HFFc6 (cell line): ENCODE measurements around the gene TMEM161B. TPM values are rescaled to one million over a fixed set of nuclear protein-coding genes. Genes with fewer than 3 reads are reported as not detected.
A peak's percentile ranks its signal among the peaks of the same experiment; 100 is the strongest.
"Not testable (repeated sequence)": the region's sequence is repeated elsewhere in the genome, so short reads cannot be mapped to it uniquely, and the experiment has no call there.

Source experiments
- DNase-seq: peaks from one replicate; pipeline ENCODE4 v3.0.0-alpha.2; 2018
- H3K27ac Mint-ChIP-seq: 2 replicates; pipeline ENCODE4 v1.8.0; 2020; ENCODE audit warnings: mild to moderate bottlenecking, mixed read lengths
- H3K27me3 Mint-ChIP-seq: 2 replicates; pipeline ENCODE4 v1.8.0; 2021; ENCODE audit warnings: mild to moderate bottlenecking, moderate library complexity, mixed read lengths; ENCODE audit not compliant: insufficient read depth
- H3K36me3 Mint-ChIP-seq: 2 replicates; pipeline ENCODE4 v1.8.0; 2021; ENCODE audit warnings: low read depth, mixed read lengths
- H3K4me1 Mint-ChIP-seq: 2 replicates; pipeline ENCODE4 v1.8.0; 2020; ENCODE audit warnings: low read depth, mixed read lengths
- H3K4me3 Mint-ChIP-seq: 2 replicates; pipeline ENCODE4 v1.8.0; 2020; ENCODE audit warnings: mild to moderate bottlenecking, moderate library complexity, mixed read lengths
- H3K9me3 Mint-ChIP-seq: 2 replicates; pipeline ENCODE4 v1.8.0; 2020; ENCODE audit warnings: mild to moderate bottlenecking, mixed read lengths
- total RNA-seq, 6 experiments: library from RNA; stranded (reverse); fragmentation: NEBNext Ultra II Directional; extraction: Animal tissue kit (Norgen Biotek cat#: 25700); gene quantifications; 2 replicates in 1 of 6; 3 replicates in 5 of 6; pipeline ENCODE4 v1.2.3, GENCODE V29; 2021
- TF ChIP-seq, protein P1 (sequence below): fragments of 200-600 bp; sonication (generic); IDR thresholded peaks from 2 replicates; pipeline ENCODE4 v1.5.0; 2021; ENCODE audit warnings: antibody characterized with exemption, mild to moderate bottlenecking

Gene TMEM161B
- total RNA-seq, 6 experiments from 2014 or later: 9.0 to 12.0 (median 9.5) TPM

DNA sequence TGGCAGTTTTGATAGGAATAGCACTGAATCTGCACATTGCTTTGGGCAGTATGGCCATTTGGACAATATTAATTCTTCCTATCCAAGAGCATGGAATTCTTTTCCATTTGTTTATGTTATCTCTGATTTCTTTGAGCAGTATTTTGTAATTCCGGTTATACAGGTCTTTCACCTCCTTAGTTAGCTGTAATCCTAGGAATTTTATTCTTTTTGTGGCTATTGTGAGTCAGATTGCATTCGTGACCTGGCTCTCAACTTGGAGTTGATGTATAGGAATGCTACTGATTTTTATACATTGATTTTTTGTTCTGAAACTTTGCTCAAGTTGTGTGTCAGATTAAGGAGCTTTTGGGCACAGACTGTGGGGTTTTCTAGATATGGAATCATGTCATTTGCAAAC, 24.0 kb downstream of the TMEM161B start:
- H3K4me3 Mint-ChIP-seq: no peak overlapping the region
- no peak for DNase-seq

DNA sequence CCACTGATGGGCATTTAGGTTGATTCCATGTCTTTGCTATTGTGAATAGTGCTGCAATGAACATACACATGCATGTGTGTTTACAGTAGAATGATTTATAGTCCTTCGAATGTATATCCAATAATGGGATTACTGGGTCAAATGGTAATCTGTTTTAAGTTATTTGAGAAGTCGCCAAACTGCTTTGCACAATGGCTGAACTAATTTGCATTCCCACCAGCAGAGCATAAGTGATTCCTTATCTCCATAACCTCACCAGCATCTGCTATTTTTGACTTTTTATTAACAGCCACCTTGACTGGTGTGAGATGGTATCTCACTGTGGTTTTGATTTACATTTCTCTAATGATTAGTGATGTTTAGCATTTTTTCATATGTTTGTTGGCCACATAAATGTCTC, 25.2 kb downstream of the TMEM161B start:
- H3K36me3 Mint-ChIP-seq, H3K27me3 Mint-ChIP-seq, DNase-seq, H3K9me3 Mint-ChIP-seq, H3K4me3 Mint-ChIP-seq, H3K27ac Mint-ChIP-seq: not testable (repeated sequence)
- peaks cover 11% of the 10 kb centered on the region for H3K4me1 Mint-ChIP-seq

More for the DNA sequence above, 24.0 kb downstream of the TMEM161B start:
- Mint-ChIP-seq H3K36me3 (no peaks in the 10 kb centered on the region), H3K27me3 (no peaks in the 10 kb centered on the region), H3K27ac (peak overlapping the region; percentile 7; the same call in 1 of the 2 replicates), H3K4me1 (peaks cover 11% of the 10 kb centered on the region), H3K9me3 (no peaks in the 10 kb centered on the region)
- TF ChIP-seq, protein P1, sequence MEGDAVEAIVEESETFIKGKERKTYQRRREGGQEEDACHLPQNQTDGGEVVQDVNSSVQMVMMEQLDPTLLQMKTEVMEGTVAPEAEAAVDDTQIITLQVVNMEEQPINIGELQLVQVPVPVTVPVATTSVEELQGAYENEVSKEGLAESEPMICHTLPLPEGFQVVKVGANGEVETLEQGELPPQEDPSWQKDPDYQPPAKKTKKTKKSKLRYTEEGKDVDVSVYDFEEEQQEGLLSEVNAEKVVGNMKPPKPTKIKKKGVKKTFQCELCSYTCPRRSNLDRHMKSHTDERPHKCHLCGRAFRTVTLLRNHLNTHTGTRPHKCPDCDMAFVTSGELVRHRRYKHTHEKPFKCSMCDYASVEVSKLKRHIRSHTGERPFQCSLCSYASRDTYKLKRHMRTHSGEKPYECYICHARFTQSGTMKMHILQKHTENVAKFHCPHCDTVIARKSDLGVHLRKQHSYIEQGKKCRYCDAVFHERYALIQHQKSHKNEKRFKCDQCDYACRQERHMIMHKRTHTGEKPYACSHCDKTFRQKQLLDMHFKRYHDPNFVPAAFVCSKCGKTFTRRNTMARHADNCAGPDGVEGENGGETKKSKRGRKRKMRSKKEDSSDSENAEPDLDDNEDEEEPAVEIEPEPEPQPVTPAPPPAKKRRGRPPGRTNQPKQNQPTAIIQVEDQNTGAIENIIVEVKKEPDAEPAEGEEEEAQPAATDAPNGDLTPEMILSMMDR: no peak

DNA sequence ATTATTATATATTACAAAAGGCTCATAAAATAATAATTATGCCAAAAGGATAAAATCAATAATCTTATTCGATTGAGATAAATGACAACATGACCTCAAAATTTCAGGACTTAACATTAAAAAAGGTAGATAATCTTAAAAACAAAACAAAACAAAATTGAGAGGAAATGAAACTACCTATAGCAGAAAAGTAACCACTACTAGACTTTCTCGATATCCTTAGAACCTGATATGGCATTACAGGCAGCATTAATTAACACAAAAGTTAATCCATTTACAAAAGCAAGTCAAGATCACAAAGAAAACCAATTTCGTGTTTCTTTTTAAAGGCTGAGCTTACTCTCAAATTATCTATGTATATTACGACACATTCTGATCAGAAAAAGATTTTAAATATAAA, 29.9 kb downstream of the TMEM161B start:
- no peak overlapping the region for H3K4me3 Mint-ChIP-seq
- no peaks in the 10 kb centered on the region for H3K9me3 Mint-ChIP-seq
- H3K27me3 Mint-ChIP-seq: no peaks in the 10 kb centered on the region
- no peak for DNase-seq
- TF ChIP-seq, protein P1: no peak
- no peaks in the 10 kb centered on the region for H3K36me3 Mint-ChIP-seq
- peaks cover 8% of the 10 kb centered on the region for H3K4me1 Mint-ChIP-seq
- no peak overlapping the region for H3K27ac Mint-ChIP-seq

DNA sequence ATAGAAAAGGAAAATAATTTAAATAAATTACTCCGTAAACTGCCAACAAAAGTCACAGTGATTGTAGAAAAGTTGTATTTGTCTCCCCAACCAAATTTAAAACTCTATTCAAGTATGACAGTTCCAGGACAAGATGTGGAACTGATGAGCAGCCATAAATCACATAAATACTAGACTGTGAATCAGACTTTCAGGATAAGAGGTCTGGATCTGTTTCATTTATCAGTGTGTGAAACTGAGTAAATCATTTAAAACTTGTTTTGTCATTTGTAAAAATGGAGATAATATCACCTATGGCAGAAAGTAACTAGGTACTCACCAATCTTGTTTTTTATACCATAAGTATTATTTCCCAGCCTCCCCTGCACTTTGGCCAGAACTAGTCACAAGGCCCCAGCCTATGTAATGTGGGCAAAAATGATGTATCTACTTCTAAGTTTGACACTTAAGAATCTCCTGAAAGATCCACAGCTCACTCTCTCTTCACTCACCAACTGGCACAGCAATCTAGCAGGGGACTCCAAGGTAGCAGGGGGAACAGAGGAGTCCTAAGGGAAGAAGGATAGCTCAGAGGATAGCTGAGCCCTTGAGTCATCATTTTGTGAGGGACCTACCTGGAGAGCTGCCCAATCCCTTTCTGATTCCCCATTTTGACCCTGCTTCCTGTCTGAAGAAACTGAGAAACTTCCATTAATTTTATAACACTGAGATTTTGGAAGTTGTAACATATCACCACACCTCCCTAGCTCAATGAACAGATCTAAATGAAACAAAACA, 31.6 kb downstream of the TMEM161B start:
- no peaks in the 10 kb centered on the region for H3K27me3 Mint-ChIP-seq
- 0 out of 2 replicates have a peak overlapping the region, but pooled peaks have one; percentile 15 for H3K27ac Mint-ChIP-seq
- no peaks in the 10 kb centered on the region for H3K9me3 Mint-ChIP-seq
- DNase-seq: peak; percentile 5
- H3K4me1 Mint-ChIP-seq: peaks cover 8% of the 10 kb centered on the region
- no peak overlapping the region for H3K4me3 Mint-ChIP-seq
- no peaks in the 10 kb centered on the region for H3K36me3 Mint-ChIP-seq
- TF ChIP-seq, protein P1: no peak

DNA sequence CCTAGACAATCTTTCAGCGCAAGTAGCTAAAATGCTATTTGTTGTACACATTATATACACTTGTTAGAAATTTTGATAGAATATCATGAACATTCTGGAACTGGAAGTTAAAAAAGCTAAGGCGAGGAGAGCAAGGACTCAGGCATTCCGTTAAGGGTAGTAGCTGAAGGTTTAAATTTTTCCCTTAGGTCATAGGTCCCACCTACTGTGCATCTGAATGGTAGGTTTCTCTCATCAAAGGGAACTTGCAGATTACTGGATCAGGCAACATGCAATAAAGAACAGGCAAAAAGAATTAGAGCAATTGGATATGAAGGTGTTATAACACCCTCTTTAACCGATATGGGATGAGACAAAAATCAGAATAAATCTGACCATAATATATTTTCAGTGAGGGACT, 32.8 kb downstream of the TMEM161B start:
- H3K9me3 Mint-ChIP-seq: no peaks in the 10 kb centered on the region
- no peaks in the 10 kb centered on the region for H3K36me3 Mint-ChIP-seq
- H3K4me1 Mint-ChIP-seq: peaks cover 8% of the 10 kb centered on the region
- no peaks in the 10 kb centered on the region for H3K27me3 Mint-ChIP-seq
- DNase-seq: no peak
- TF ChIP-seq, protein P1: no peak
- no peak overlapping the region for H3K27ac Mint-ChIP-seq
- no peak overlapping the region for H3K4me3 Mint-ChIP-seq

DNA sequence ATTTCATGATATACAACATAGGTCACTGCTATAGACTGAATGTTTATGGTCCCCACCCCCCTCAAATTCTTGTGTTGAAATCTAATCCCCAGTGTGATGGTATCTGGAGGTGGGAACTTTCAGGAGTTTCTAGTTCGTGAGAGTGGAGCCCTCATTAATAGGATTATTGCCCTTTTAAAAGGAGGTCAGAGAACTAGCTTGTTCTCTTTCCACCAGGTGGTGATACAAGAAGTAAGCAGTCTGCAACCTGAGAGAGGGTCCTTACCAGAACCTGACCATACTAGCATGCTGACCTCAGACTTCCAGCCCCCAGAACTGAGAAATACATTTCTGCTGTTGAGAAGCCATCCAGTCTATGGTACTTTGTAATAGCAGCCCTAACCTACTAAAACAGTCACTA, 33.3 kb downstream of the TMEM161B start:
- Mint-ChIP-seq H3K9me3 (no peaks in the 10 kb centered on the region), H3K36me3 (no peaks in the 10 kb centered on the region; the same call in 1 of the 2 replicates), H3K27me3 (no peaks in the 10 kb centered on the region), H3K4me1 (peaks cover 8% of the 10 kb centered on the region), H3K4me3 (no peak overlapping the region), H3K27ac (no peak overlapping the region)
- TF ChIP-seq, protein P1: no peak
- no peak for DNase-seq
